ENCODE measurements around the gene SPEM1.
A peak's percentile ranks its signal among the peaks of the same experiment; 100 is the strongest.

The SPEM1 gene

DNA sequence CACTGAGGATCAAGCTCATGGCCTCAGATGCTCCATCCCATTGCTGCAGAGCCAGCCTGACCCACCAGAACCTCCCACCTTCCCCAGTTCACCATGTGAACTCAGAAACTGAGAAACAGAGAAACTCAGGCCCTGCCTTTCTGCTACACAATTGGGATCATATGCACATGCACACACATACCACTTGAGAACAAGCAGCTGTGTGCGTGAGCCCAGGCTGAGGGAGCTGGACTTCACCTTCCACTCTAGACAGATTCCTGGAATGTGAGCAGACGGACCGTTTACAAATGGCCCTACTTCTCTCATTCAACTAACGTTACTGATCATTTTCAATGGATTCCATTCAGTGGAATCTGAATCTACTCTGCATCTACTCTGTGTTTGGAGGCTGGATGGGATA, 3.6 kb downstream of the SPEM1 start:
- DNase-seq, result no peak

GRCh38 chr17:7425316-7425715, 5.2 kb downstream of the SPEM1 start, which contains the start of gene SPEM2:
Gene SPEM2, plus strand, starts transcription at chr17:7425616. Its CDS starts 73 bp downstream, at chr17:7425689.
- DNase-seq, result no peak

GRCh38 chr17:7425756-7426155, 5.6 kb downstream of the SPEM1 start:
- no peak for DNase-seq

DNA sequence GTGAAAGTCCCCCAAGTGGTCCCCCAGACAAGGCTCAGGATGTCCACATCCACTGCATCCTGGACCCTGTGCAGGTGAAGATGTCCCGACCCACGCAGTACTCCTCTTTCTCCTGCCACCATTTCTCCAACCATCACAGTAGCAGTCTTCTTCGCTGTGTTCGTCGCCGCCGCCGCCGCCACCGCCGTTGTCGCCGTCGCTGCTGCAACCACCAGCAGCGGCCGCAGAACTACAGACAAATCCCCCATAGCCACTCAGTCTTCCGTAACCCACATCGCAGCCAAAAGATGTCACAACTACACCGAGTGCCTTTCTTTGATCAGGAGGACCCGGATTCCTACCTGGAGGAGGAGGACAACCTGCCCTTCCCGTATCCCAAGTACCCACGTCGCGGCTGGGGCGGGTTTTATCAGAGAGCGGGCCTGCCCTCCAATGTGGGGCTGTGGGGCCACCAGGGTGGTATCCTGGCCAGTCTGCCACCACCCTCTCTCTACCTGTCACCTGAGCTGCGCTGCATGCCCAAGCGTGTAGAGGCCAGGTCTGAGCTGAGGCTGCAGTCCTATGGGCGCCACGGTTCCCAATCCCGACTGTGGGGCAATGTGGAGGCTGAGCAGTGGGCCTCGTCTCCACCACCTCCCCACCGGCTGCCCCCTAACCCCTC, 6.2 kb downstream of the SPEM1 start:
- DNase-seq, result no peak

GRCh38 chr17:7426896-7427489, 6.9 kb downstream of the SPEM1 start:
- no peak for DNase-seq

DNA sequence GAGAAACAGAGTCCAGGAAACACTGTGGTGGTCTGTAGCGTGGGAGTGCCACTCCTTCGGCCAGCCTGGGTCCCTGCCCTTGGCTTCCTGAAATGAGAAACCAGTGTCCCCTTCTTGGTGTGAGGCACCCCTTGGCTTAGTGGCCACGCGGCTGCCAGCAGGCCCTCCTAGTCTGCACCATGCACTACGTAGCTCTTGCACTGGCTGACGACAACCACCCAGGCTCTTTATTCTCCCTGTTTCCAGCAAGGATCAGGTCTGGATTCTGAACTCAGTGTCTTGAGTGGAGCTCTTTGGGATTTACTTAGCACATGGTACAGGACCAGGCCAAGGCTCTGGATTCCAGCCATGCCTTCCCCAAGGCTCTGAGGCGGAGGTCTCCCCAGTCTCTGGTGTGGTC, 7.4 kb downstream of the SPEM1 start:
- no peak for DNase-seq

- DNase-seq, result no peak
These were observed 8.4 kb downstream of the SPEM1 start, which contains the start of gene SPEM3 for GRCh38 chr17:7428557-7428956. Gene SPEM3, plus strand, starts transcription at chr17:7428857. Its CDS starts 46 bp downstream, at chr17:7428903.

GRCh38 chr17:7429722-7430121, 9.6 kb downstream of the SPEM1 start:
- DNase-seq, result no peak

- no peak for DNase-seq
These were observed 11.1 kb downstream of the SPEM1 start for GRCh38 chr17:7431231-7431630.

- DNase-seq, result no peak
These were observed 12.2 kb downstream of the SPEM1 start for GRCh38 chr17:7432296-7432695.

- no peak for DNase-seq
These were observed 15.8 kb downstream of the SPEM1 start for GRCh38 chr17:7435676-7436555.

GRCh38 chr17:7436556-7437368, 16.6 kb downstream of the SPEM1 start:
- DNase-seq, result peak; percentile 78

DNA sequence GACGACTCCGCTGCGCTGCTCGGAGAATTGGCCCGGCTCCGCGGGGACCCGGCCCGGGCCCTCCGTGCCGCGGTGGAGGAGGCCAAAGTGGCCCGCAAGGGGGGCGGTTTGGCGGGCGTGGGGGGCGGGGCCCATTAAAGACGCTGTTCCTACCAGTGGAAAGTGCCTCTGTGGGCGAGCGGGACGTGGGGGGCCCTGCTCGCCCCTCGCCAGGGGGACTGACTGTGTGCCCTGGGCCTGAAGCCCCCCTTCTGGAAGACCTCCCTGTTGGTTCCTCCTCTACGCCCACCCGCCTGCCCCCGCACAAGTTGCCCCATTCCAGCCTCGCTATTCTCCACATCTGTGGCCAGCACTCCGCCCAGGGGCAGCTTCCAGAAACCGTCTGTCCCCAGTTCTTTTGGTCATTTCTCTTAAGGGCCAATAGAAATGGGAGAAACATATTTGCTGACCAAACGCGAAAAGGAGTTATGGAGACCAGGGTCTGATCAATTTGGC, 17.3 kb downstream of the SPEM1 start:
- DNase-seq, result no peak

- DNase-seq, result no peak
These were observed 18.0 kb downstream of the SPEM1 start for GRCh38 chr17:7437950-7438614.

DNA sequence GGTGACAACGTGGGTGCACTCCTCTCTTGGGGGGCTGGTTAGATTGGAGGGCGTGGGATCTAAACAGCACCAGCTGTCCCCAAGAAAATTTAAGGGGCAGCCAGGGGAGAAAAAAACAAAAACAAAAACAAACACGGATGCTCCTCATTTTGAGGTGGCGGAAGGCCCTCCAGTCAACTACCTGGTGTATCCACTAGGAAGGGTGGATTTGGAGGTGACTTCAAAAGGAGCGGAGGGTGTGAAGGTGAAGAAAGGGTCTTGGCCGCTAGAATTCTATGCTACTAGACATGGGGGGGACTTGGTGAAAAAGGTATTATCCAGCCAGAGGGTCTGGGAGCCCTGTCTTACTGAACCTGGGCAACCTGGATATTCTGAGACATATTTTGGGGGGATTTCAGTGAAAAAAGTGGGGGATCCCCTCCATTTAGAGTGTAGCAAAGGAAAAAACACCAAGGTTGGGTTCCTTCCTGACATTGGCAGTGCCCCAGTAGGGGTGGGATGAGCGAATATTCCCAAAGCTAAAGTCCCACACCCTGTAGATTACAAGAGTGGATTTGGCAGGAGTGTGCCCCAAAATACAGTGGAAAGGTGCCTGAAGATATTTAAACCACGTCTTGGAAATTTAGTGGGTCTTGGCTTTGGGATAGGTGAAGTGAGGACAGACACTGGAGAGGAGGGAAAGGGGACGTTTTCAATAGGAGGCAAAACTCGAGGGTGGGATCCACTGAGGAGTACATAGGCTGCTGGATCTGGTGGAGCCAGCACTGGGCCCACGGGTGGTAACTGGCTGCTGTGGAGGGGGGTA, 18.7 kb downstream of the SPEM1 start:
- DNase-seq, result no peak

DNA sequence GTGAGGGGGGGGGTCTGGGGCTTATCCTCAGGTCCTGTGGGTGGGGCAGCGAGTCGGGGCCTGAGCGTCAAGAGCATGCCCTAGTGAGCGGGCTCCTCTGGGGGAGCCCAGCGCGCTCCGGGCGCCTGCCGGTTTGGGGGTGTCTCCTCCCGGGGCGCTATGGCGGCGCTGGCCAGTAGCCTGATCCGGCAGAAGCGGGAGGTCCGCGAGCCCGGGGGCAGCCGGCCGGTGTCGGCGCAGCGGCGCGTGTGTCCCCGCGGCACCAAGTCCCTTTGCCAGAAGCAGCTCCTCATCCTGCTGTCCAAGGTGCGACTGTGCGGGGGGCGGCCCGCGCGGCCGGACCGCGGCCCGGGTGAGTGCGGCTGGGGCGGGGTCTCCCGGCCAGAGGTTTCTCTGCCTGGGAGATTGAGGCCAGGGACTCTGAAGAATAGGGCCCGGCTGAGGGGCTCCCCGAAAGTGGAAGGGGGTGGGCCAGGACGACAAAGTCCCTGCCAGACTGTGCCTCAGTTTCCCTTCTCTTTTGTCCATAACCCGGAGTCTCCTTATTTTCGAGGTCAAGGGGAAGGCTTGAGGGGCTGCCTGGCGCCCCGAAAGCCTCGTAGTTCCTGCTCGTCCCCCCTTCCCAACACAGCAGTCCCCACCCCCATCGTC, 19.5 kb downstream of the SPEM1 start, which contains the start of gene FGF11:
FGF11 (plus strand) TSS at position 51 of the 651 bp plus-strand sequence; CDS start at position 160, 109 bp downstream.
- no peak for DNase-seq

DNA sequence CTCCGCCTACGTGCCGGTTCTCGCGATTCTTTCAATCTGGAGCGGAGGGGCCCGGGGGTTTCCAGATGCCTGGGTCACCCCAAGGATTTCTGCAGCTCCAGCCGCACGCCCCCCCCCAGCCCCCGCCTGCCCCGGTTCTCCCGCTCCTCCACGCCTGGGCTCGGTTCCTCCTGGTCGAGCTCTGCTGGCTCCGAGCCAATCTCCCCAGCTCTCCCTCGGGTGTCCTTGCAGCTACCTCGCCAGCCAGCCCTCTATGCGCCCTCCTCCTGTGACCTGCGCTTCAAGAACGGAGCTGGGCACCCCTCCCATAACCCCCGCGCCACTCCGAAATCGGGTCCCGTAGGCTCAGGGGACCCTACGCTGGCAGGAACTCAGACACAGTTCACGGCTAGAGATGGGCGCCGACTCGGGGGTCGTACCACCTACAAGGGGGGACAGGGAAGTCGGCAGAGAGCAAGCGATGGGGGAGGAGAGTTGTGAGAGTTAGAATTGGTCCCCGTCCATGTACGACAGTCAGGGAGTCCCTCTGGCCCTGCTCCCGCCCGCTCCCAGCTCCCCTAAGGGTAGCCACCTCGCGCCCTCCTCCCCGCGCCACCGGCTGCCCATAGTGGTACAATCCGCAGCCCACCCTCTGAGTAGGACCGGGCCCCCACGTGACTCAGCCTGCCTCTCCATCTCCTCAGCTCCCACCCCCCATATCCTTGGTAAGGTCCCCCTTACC, 20.1 kb downstream of the SPEM1 start:
- peak; percentile 42 for DNase-seq

DNA sequence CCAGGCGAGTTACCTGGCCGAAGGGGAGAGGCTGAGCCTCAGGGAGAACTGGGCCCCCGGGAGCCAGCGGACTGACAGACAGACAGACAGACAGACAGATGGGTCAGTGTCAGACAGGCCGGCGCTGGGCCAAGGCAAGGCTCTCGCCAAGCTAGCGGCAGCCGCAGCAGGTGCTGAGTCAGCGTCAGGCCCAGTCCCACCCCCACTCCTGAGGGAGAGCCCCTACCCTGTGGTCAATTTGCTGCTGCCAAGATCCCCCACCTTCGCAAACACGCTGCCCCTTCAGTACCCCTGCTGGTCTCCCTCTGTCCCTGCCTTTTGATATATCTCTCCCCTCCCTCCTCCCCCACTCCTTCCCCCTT, 20.7 kb downstream of the SPEM1 start:
- DNase-seq, result no peak

DNA sequence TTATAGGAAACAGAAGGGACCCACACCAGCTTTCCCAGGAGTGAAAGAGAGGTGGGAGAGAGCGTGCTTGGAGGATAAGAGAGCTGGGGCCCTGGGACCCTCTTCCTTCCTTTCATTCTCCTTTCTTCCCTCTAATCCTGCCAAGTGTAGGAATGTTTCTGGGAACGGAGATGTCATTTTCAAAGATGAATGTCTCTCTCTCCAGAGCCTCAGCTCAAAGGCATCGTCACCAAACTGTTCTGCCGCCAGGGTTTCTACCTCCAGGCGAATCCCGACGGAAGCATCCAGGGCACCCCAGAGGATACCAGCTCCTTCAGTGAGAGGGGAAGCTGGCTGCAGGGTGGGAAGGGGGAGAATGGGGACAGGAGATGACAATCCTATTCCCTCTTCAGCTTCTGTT, 21.1 kb downstream of the SPEM1 start:
- no peak for DNase-seq

DNA sequence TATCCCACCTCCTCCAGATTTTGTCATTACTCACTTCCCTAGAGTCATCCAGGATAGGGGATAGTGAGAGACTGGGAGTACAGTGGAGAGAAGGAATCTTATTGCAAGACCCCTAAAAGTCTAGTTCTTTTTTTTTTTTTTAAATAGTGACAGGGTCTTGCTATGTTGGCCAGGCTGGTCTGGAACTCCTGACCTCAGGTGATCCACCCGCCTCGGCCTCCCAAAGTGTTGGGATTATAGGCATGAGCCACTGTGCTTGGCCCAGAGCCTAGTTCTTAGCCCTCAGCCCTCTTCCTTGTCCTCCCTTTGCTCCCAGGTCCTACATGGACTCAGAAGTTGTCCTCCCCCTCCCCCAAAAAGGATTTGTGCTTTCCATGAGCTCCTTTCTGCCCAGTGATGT, 22.0 kb downstream of the SPEM1 start:
- no peak for DNase-seq
